Activated CD8-positive, alpha-beta T cell treated with anti-CD3 and anti-CD28 coated beads, Interleukin-2, amount 10 ng/mL, durations not matched to agents 7 days and 5 days (primary cell): ENCODE results near the gene SDC3. TPM values are rescaled to one million over a fixed set of nuclear protein-coding genes. Genes with fewer than 3 reads are reported as not detected.
"Not testable (repeated sequence)": the region's sequence is repeated elsewhere in the genome, so short reads cannot be mapped to it uniquely, and the experiment has no call there.

Experiments
- ATAC-seq: fragments of 150-1000 bp; cut with Tn5 transposase; one replicate; pipeline ENCODE4 v1.10.0; 2021; ENCODE audit warnings: moderate library complexity
- CTCF ChIA-PET: fragments of 350-600 bp; sonication (Branson Sonifier 250); formaldehyde crosslinking; loops from one replicate; lab custom pipeline; 2021; ENCODE audit warnings: antibody characterized with exemption; lab: Charles Lee
- POLR2A ChIA-PET: fragments of 350-600 bp; sonication (Branson Sonifier 250); formaldehyde crosslinking; loops from one replicate; lab custom pipeline; 2021; ENCODE audit warnings: antibody characterized with exemption; lab: Charles Lee
- DNase-seq: peaks from one replicate; pipeline ENCODE4 v3.0.0-alpha.2; 2020
- H3K27ac Mint-ChIP-seq: one replicate; pipeline ENCODE4 v1.8.0; 2021; ENCODE audit warnings: mild to moderate bottlenecking, mixed read lengths
- H3K27me3 Mint-ChIP-seq: one replicate; pipeline ENCODE4 v1.8.0; 2021; ENCODE audit warnings: low read depth, mixed read lengths
- H3K36me3 Mint-ChIP-seq: one replicate; pipeline ENCODE4 v1.8.0; 2021; ENCODE audit warnings: low read depth, mixed read lengths
- H3K4me1 Mint-ChIP-seq: one replicate; pipeline ENCODE4 v1.8.0; 2021; ENCODE audit warnings: low read depth, mixed read lengths
- H3K4me3 Mint-ChIP-seq: one replicate; pipeline ENCODE4 v1.8.0; 2021; ENCODE audit warnings: mild to moderate bottlenecking, mixed read lengths
- H3K9me3 Mint-ChIP-seq: one replicate; pipeline ENCODE4 v1.8.0; 2022; ENCODE audit warnings: mixed read lengths; ENCODE audit not compliant: insufficient read depth
- total RNA-seq, 2 experiments: library from RNA; stranded (reverse); gene quantifications; one replicate each; pipeline ENCODE4 v1.2.3, GENCODE V29; 2021

The SDC3 gene
- total RNA-seq, 2 experiments from 2014 or later: not detected

GRCh38 chr1:30868057-30868456, 40.5 kb downstream of the SDC3 start:
- H3K9me3 Mint-ChIP-seq, ATAC-seq, H3K4me1 Mint-ChIP-seq, DNase-seq, H3K36me3 Mint-ChIP-seq, POLR2A ChIA-PET, H3K27ac Mint-ChIP-seq, H3K4me3 Mint-ChIP-seq: not testable (repeated sequence)
- H3K27me3 Mint-ChIP-seq: peaks cover 24% of the 10 kb centered on the region
- CTCF ChIA-PET: interaction anchor here (3.0 kb wide), 1 partner anchor 66 kb away, joined by 14 read pairs; no protein-coding TSS in a partner anchor

- CTCF ChIA-PET: interaction anchor here (3.0 kb wide), 1 partner anchor 66 kb away, joined by 14 read pairs; no protein-coding TSS in a partner anchor
- DNase-seq (no peak), ATAC-seq (no peak)
- no peak overlapping the region for H3K27ac Mint-ChIP-seq
- H3K4me3 Mint-ChIP-seq: no peak overlapping the region
- no peaks in the 10 kb centered on the region for H3K36me3 Mint-ChIP-seq
- peaks cover 5% of the 10 kb centered on the region for H3K4me1 Mint-ChIP-seq
- no peaks in the 10 kb centered on the region for H3K9me3 Mint-ChIP-seq
- peaks cover 24% of the 10 kb centered on the region for H3K27me3 Mint-ChIP-seq
- POLR2A ChIA-PET: no interaction called here
Observed at GRCh38 chr1:30867537-30867936, 41.0 kb downstream of the SDC3 start.

- Mint-ChIP-seq H3K27ac (no peak overlapping the region), H3K27me3 (peaks cover 24% of the 10 kb centered on the region), H3K36me3 (no peaks in the 10 kb centered on the region), H3K4me3 (no peak overlapping the region), H3K4me1 (peaks cover 5% of the 10 kb centered on the region), H3K9me3 (no peaks in the 10 kb centered on the region)
- ChIA-PET CTCF (interaction anchor here (3.0 kb wide), 1 partner anchor 65 kb away, joined by 14 read pairs; no protein-coding TSS in a partner anchor), POLR2A (no interaction called here)
- no peak for ATAC-seq
- DNase-seq: no peak
Observed at GRCh38 chr1:30866594-30866993, 42.0 kb downstream of the SDC3 start.

- POLR2A ChIA-PET: no interaction called here
- no peak for ATAC-seq
- no peaks in the 10 kb centered on the region for H3K36me3 Mint-ChIP-seq
Observed at GRCh38 chr1:30864681-30865080, 43.9 kb downstream of the SDC3 start.

GRCh38 chr1:30863858-30864604, 44.5 kb downstream of the SDC3 start:
- CTCF ChIA-PET: no interaction called here
- Mint-ChIP-seq H3K9me3 (no peaks in the 10 kb centered on the region), H3K4me3 (no peak overlapping the region), H3K36me3 (no peaks in the 10 kb centered on the region), H3K27me3 (peaks cover 35% of the 10 kb centered on the region), H3K27ac (no peak overlapping the region), H3K4me1 (peaks cover 3% of the 10 kb centered on the region)
- POLR2A ChIA-PET: no interaction called here
- ATAC-seq (no peak), DNase-seq (no peak)

More at GRCh38 chr1:30864681-30865080, 43.9 kb downstream of the SDC3 start:
- no peaks in the 10 kb centered on the region for H3K9me3 Mint-ChIP-seq
- DNase-seq: no peak
- H3K27ac Mint-ChIP-seq: no peak overlapping the region
- peaks cover 5% of the 10 kb centered on the region for H3K4me1 Mint-ChIP-seq
- peaks cover 32% of the 10 kb centered on the region for H3K27me3 Mint-ChIP-seq
- CTCF ChIA-PET: no interaction called here
- H3K4me3 Mint-ChIP-seq: no peak overlapping the region

- Mint-ChIP-seq H3K9me3 (no peaks in the 10 kb centered on the region), H3K27me3 (peaks cover 40% of the 10 kb centered on the region), H3K27ac (no peak overlapping the region), H3K4me3 (no peak overlapping the region), H3K36me3 (no peaks in the 10 kb centered on the region), H3K4me1 (no peaks in the 10 kb centered on the region)
- DNase-seq (no peak), ATAC-seq (no peak)
- CTCF ChIA-PET: no interaction called here
- POLR2A ChIA-PET: no interaction called here
Observed at GRCh38 chr1:30860320-30860652, 48.3 kb downstream of the SDC3 start.

GRCh38 chr1:30857964-30858363, 50.6 kb downstream of the SDC3 start:
- H3K4me1 Mint-ChIP-seq: no peaks in the 10 kb centered on the region
- H3K4me3 Mint-ChIP-seq: no peak overlapping the region
- no peaks in the 10 kb centered on the region for H3K9me3 Mint-ChIP-seq
- no peaks in the 10 kb centered on the region for H3K36me3 Mint-ChIP-seq
- H3K27me3 Mint-ChIP-seq: peaks cover 32% of the 10 kb centered on the region
- CTCF ChIA-PET: no interaction called here
- H3K27ac Mint-ChIP-seq: no peak overlapping the region
- ATAC-seq (no peak), DNase-seq (no peak)
- POLR2A ChIA-PET: no interaction called here

GRCh38 chr1:30857062-30857461, 51.5 kb downstream of the SDC3 start:
- Mint-ChIP-seq H3K4me1 (no peaks in the 10 kb centered on the region), H3K27me3 (peaks cover 34% of the 10 kb centered on the region), H3K36me3 (no peaks in the 10 kb centered on the region), H3K9me3 (no peaks in the 10 kb centered on the region), H3K27ac (no peak overlapping the region), H3K4me3 (no peak overlapping the region)
- DNase-seq: no peak
- ATAC-seq: no peak
- ChIA-PET CTCF (no interaction called here), POLR2A (no interaction called here)

- DNase-seq (no peak), ATAC-seq (no peak)
- no peaks in the 10 kb centered on the region for H3K36me3 Mint-ChIP-seq
- H3K27me3 Mint-ChIP-seq: peaks cover 31% of the 10 kb centered on the region
- H3K27ac Mint-ChIP-seq: no peak overlapping the region
- H3K4me1 Mint-ChIP-seq: no peaks in the 10 kb centered on the region
- ChIA-PET CTCF (interaction anchor here (0.8 kb wide), 1 partner anchor 54 kb away, joined by 3 read pairs; no protein-coding TSS in a partner anchor), POLR2A (no interaction called here)
- H3K4me3 Mint-ChIP-seq: no peak overlapping the region
- H3K9me3 Mint-ChIP-seq: no peaks in the 10 kb centered on the region
Observed at GRCh38 chr1:30856260-30856790, 52.2 kb downstream of the SDC3 start.

- CTCF ChIA-PET: interaction anchor here (0.8 kb wide), 1 partner anchor 54 kb away, joined by 3 read pairs; no protein-coding TSS in a partner anchor
- no peaks in the 10 kb centered on the region for H3K36me3 Mint-ChIP-seq
- H3K4me1 Mint-ChIP-seq: no peaks in the 10 kb centered on the region
- H3K27ac Mint-ChIP-seq: no peak overlapping the region
- H3K4me3 Mint-ChIP-seq: no peak overlapping the region
- DNase-seq (no peak), ATAC-seq (no peak)
- POLR2A ChIA-PET: no interaction called here
- no peaks in the 10 kb centered on the region for H3K9me3 Mint-ChIP-seq
- H3K27me3 Mint-ChIP-seq: peaks cover 30% of the 10 kb centered on the region
Observed at GRCh38 chr1:30855686-30856259, 52.8 kb downstream of the SDC3 start.

GRCh38 chr1:30853350-30853749, 55.2 kb downstream of the SDC3 start:
- Mint-ChIP-seq H3K36me3 (no peaks in the 10 kb centered on the region), H3K4me1 (no peaks in the 10 kb centered on the region), H3K4me3 (no peak overlapping the region), H3K27me3 (peaks cover 28% of the 10 kb centered on the region), H3K27ac (no peak overlapping the region), H3K9me3 (no peaks in the 10 kb centered on the region)
- CTCF ChIA-PET: interaction anchor here (1.2 kb wide), 1 partner anchor 52 kb away, joined by 4 read pairs; no protein-coding TSS in a partner anchor
- DNase-seq: no peak
- POLR2A ChIA-PET: no interaction called here
- no peak for ATAC-seq

- H3K27me3 Mint-ChIP-seq: peaks cover 37% of the 10 kb centered on the region
- POLR2A ChIA-PET: no interaction called here
- CTCF ChIA-PET: no interaction called here
- H3K4me3 Mint-ChIP-seq: no peak overlapping the region
- ATAC-seq (no peak), DNase-seq (no peak)
- no peaks in the 10 kb centered on the region for H3K9me3 Mint-ChIP-seq
- H3K36me3 Mint-ChIP-seq: no peaks in the 10 kb centered on the region
- H3K27ac Mint-ChIP-seq: no peak overlapping the region
- H3K4me1 Mint-ChIP-seq: no peaks in the 10 kb centered on the region
Observed at GRCh38 chr1:30852026-30852425, 56.5 kb downstream of the SDC3 start.
